ENCODE data around the gene TBX1. TPM values are rescaled to one million over a fixed set of nuclear protein-coding genes. Genes with fewer than 3 reads are reported as not detected.

Gene TBX1
- total RNA-seq, 1 donor = 0.43 TPM

DNA sequence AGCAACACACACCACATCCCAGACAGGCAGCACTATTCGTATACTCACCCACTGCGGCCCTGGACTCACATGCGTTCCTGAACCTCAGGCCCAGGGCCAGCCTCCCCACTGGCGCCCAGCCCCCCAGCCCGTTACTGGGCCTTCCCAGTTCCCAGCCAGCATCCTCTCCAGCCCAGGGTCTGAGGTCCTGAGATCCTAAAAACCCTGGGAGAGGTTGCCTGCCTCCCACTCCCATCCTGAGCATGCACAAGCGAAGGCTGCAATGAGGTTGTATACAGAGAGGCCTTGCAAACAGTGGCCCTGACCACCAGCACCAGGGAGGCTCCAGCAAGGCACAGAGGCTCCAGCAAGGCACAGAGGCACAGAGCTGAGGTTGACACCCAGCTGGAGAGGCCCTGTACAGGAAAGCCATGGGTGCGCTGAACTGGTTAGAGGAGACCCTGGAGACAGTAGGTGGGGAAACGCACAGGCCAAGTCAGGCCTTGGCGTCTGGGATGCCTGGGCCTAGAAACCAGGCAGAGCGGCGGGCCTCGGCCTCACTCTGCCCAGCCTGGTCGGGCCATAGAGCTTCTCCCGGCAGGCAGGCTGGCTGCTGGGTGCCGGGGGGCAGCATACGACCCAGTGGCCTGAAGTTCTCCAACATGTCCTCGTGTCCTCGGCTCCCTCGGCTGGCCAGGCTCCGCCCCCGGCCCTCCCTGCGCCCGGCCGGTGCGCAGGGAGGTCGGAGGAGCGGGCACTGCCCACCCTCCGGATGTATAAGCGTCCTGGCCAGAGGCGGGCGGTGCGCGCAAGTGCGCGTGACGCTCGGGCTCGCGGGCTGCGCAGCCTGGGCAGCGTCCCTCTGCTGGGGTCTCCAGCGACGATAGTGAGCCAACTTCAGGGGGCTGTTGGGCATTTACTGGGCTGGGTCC lies 2.3 kb upstream of the TBX1 start:
- DNase-seq (ENCODE audit: low read depth) = no peak
- no peak for TF ChIP-seq CTCF (IDR thresholded peaks at IDR 0.05; ENCODE audit: insufficient read depth, low read depth, low read length)
- H3K4me3 ChIP-seq (ENCODE audit: low read depth, low read length) = no peak overlapping the region

GRCh38 chr22:19758896-19759426 lies 1.6 kb upstream of the TBX1 start:
- DNase-seq (ENCODE audit: low read depth) = no peak
- H3K4me3 ChIP-seq (ENCODE audit: low read depth, low read length) = no peak overlapping the region
- no peak for TF ChIP-seq CTCF (IDR thresholded peaks at IDR 0.05; ENCODE audit: insufficient read depth, low read depth, low read length)

- no peak for TF ChIP-seq CTCF (IDR thresholded peaks at IDR 0.05; ENCODE audit: insufficient read depth, low read depth, low read length)
- H3K4me3 ChIP-seq (ENCODE audit: low read depth, low read length) = no peak overlapping the region
- DNase-seq (ENCODE audit: low read depth) = no peak
Measured at GRCh38 chr22:19759427-19760057, 1.0 kb upstream of the TBX1 start.

DNA sequence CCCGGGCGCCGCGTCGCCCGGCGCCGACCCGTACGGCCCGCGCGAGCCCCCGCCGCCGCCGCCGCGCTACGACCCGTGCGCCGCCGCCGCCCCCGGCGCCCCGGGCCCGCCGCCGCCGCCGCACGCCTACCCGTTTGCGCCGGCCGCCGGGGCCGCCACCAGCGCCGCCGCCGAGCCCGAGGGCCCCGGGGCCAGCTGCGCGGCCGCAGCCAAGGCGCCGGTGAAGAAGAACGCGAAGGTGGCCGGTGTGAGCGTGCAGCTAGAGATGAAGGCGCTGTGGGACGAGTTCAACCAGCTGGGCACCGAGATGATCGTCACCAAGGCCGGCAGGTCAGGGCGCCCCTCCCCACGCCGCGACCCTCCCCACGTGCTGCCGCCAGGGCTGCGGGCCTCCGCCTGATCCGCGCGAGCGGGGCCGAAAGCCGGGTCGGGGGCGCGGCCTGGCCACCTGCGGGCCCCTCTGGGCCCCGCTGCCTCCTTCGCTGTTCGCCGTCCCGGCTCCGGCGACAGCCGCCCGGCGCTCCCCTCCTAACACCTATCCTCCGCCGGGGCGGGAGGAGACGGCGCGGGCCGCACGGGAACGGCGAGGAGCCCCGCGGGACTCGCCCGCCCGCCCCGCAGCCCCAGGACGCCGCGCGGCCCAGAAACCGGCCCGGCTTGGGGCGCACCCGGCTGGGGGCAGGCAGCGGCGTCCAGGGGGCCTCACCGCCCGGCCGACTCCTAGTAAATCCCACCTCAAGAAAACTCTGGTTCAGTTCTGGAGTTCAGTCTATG lies 560 bp downstream of the TBX1 start:
- no peak overlapping the region for H3K4me3 ChIP-seq (ENCODE audit: low read depth, low read length)
- TF ChIP-seq CTCF (IDR thresholded peaks at IDR 0.05; ENCODE audit: insufficient read depth, low read depth, low read length) = no peak

GRCh38 chr22:19761725-19762567 lies 1.4 kb downstream of the TBX1 start:
- H3K4me3 ChIP-seq (ENCODE audit: low read depth, low read length) = no peak overlapping the region
- no peak for TF ChIP-seq CTCF (IDR thresholded peaks at IDR 0.05; ENCODE audit: insufficient read depth, low read depth, low read length)
- DNase-seq (ENCODE audit: low read depth) = no peak

More for the DNA sequence above, 560 bp downstream of the TBX1 start:
- DNase-seq (ENCODE audit: low read depth) = no peak
